GM23338 (cell line): Measurements from ENCODE around the gene SDHD. TPM values are rescaled to one million over a fixed set of nuclear protein-coding genes. Genes with fewer than 3 reads are reported as not detected.

Source experiments
- ATAC-seq: fragments of 200-7000 bp; cut with Tn5 transposase; 3 replicates; pipeline ENCODE4 v1.9.1; 2020
- DNase-seq: peaks from one replicate; pipeline ENCODE4 v3.0.0-alpha.2; 2015; ENCODE audit warnings: low spot score
- H2AFZ ChIP-seq: fragments of 200-600 bp; sonication (generic); 2 replicates; pipeline ENCODE4 v1.8.0; 2016; ENCODE audit warnings: antibody characterized with exemption, mild to moderate bottlenecking, moderate library complexity
- H3F3A ChIP-seq: fragments of 200-600 bp; sonication (generic); replicated peaks from 2 replicates; pipeline ENCODE4 v1.8.0; 2017; ENCODE audit warnings: antibody characterized with exemption, mixed run types, low read depth
- H3K27ac ChIP-seq: fragments of 200-600 bp; sonication (generic); 2 replicates; pipeline ENCODE4 v1.6.1; 2016; ENCODE audit warnings: low read depth
- H3K27me3 ChIP-seq: fragments of 200-600 bp; sonication (generic); 2 replicates; pipeline ENCODE4 v1.8.0; 2016; ENCODE audit warnings: mild to moderate bottlenecking, mixed run types, moderate library complexity; ENCODE audit not compliant: insufficient read depth
- H3K36me3 ChIP-seq: fragments of 200-600 bp; sonication (generic); 2 replicates; pipeline ENCODE4 v1.8.0; 2016; ENCODE audit warnings: mild to moderate bottlenecking; ENCODE audit not compliant: insufficient read depth
- H3K4me1 ChIP-seq: fragments of 200-600 bp; sonication (generic); 2 replicates; pipeline ENCODE4 v1.8.0; 2016; ENCODE audit warnings: mild to moderate bottlenecking, moderate library complexity; ENCODE audit not compliant: insufficient read depth
- H3K4me2 ChIP-seq: fragments of 200-600 bp; sonication (generic); 2 replicates; pipeline ENCODE4 v1.7.1; 2017; ENCODE audit warnings: mixed run types
- H3K4me3 ChIP-seq: fragments of 200-600 bp; sonication (generic); 2 replicates; pipeline ENCODE4 v1.6.1; 2016; ENCODE audit warnings: mixed run types
- H3K79me2 ChIP-seq: fragments of 200-600 bp; sonication (generic); replicated peaks from 2 replicates; pipeline ENCODE4 v1.8.0; 2017; ENCODE audit warnings: mild to moderate bottlenecking; ENCODE audit not compliant: insufficient read depth
- H3K9me2 ChIP-seq: fragments of 200-600 bp; sonication (generic); 2 replicates; pipeline ENCODE4 v1.8.0; 2017; ENCODE audit not compliant: insufficient read depth
- H4K20me1 ChIP-seq: fragments of 200-600 bp; sonication (generic); replicated peaks from 2 replicates; pipeline ENCODE4 v1.8.0; 2017; ENCODE audit warnings: mild to moderate bottlenecking; ENCODE audit not compliant: insufficient read depth
- H3K27ac Mint-ChIP-seq: 2 replicates; pipeline ENCODE4 v1.8.0; 2020; ENCODE audit warnings: inconsistent platforms, mild to moderate bottlenecking, moderate library complexity, mixed read lengths
- H3K27me3 Mint-ChIP-seq: 3 replicates; pipeline ENCODE4 v1.8.0; 2022; ENCODE audit warnings: low read depth, mild to moderate bottlenecking, moderate library complexity, mixed read lengths, inconsistent platforms; ENCODE audit not compliant: insufficient read depth, poor library complexity
- H3K36me3 Mint-ChIP-seq: 3 replicates; pipeline ENCODE4 v1.8.0; 2021; ENCODE audit warnings: low read depth, mild to moderate bottlenecking, inconsistent platforms, moderate library complexity, mixed read lengths
- H3K4me1 Mint-ChIP-seq: 3 replicates; pipeline ENCODE4 v1.8.0; 2020; ENCODE audit warnings: mild to moderate bottlenecking, inconsistent platforms, mixed read lengths
- H3K4me3 Mint-ChIP-seq: 3 replicates; pipeline ENCODE4 v1.8.0; 2021; ENCODE audit warnings: moderate library complexity, mild to moderate bottlenecking, inconsistent platforms, mixed read lengths
- H3K9me3 Mint-ChIP-seq: 3 replicates; pipeline ENCODE4 v1.8.0; 2020; ENCODE audit warnings: moderate library complexity, mild to moderate bottlenecking, inconsistent platforms, mixed read lengths
- CREB1 ChIP-seq: fragments of 250-450 bp; sonication (Bioruptor Pico); IDR thresholded peaks from 2 replicates; pipeline ENCODE4 v1.5.0; 2020; ENCODE audit warnings: low read depth, mild to moderate bottlenecking, moderate library complexity
- CTCF ChIP-seq, 2 experiments: fragments of 200-600 bp in 1 of 2; sonication (generic) in 1 of 2; conservative IDR thresholded peaks; 2 replicates each; pipeline versions ENCODE4 v1.5.1 to v1.6.1; 2016 to 2017; ENCODE audit warnings: antibody characterized with exemption in 2 of 2, low read depth in 2 of 2, mild to moderate bottlenecking in 2 of 2, moderate library complexity in 1 of 2
- EZH2 ChIP-seq: fragments of 200-600 bp; sonication (generic); IDR thresholded peaks from one replicate; pipeline ENCODE4 v1.8.0; 2017; ENCODE audit warnings: antibody characterized with exemption, mild to moderate bottlenecking, low read depth; ENCODE audit not compliant: unreplicated experiment
- EZH2phosphoT487 ChIP-seq: fragments of 200-600 bp; sonication (generic); IDR thresholded peaks from one replicate; pipeline ENCODE4 v1.8.1; 2018; ENCODE audit warnings: antibody characterized with exemption; ENCODE audit not compliant: unreplicated experiment
- JUNB ChIP-seq: IDR thresholded peaks from one replicate; pipeline ENCODE4 v1.6.1; 2016; ENCODE audit warnings: antibody characterized with exemption; ENCODE audit not compliant: unreplicated experiment
- NANOG ChIP-seq: IDR thresholded peaks from 2 replicates; pipeline ENCODE4 v1.6.1; 2016; ENCODE audit warnings: antibody characterized with exemption, borderline replicate concordance
- POLR2AphosphoS5 ChIP-seq: IDR thresholded peaks from 2 replicates; pipeline ENCODE4 v1.6.1; 2016; ENCODE audit warnings: antibody characterized with exemption, low read depth
- REST ChIP-seq: IDR thresholded peaks from one replicate; pipeline ENCODE4 v1.6.1; 2018; ENCODE audit warnings: antibody characterized with exemption; ENCODE audit not compliant: unreplicated experiment
- STAT1 ChIP-seq: IDR thresholded peaks from one replicate; pipeline ENCODE4 v1.6.1; 2016; ENCODE audit warnings: antibody characterized with exemption; ENCODE audit not compliant: unreplicated experiment
- ZNF114 ChIP-seq: fragments of 250-450 bp; sonication (Bioruptor Pico); IDR thresholded peaks from 2 replicates; pipeline ENCODE4 v1.5.0; 2020; ENCODE audit warnings: mild to moderate bottlenecking, moderate library complexity
- ZNF331 ChIP-seq: fragments of 250-450 bp; sonication (Bioruptor Pico); IDR thresholded peaks from 2 replicates; pipeline ENCODE4 v1.5.0; 2020; ENCODE audit warnings: low read depth, mild to moderate bottlenecking, moderate library complexity
- ZNF462 ChIP-seq: fragments of 250-450 bp; sonication (Bioruptor Pico); IDR thresholded peaks from 2 replicates; pipeline ENCODE4 v1.5.0; 2020; ENCODE audit warnings: mild to moderate bottlenecking, moderate library complexity
- polyA plus RNA-seq: library from polyadenylated mRNA; unstranded; fragments of >200 nt; fragmentation: Nextera tagmentation; extraction: Ambion mirVana; gene quantifications from 2 replicates; pipeline ENCODE4 v1.2.1, GENCODE V29; 2016
- total RNA-seq: library from RNA; depleted of rRNA; stranded (reverse); fragments of >200 nt; shearing (Covaris generic); gene quantifications from 2 replicates; pipeline ENCODE4 v1.2.3, GENCODE V29; 2014
- TF ChIP-seq, protein P1 (sequence below): IDR thresholded peaks from 2 replicates; pipeline ENCODE4 v1.6.1; 2016; ENCODE audit warnings: antibody characterized with exemption

The SDHD gene
- total and polyA plus RNA-seq, 2 experiments from 2014 or later, result 157 to 163 TPM

DNA sequence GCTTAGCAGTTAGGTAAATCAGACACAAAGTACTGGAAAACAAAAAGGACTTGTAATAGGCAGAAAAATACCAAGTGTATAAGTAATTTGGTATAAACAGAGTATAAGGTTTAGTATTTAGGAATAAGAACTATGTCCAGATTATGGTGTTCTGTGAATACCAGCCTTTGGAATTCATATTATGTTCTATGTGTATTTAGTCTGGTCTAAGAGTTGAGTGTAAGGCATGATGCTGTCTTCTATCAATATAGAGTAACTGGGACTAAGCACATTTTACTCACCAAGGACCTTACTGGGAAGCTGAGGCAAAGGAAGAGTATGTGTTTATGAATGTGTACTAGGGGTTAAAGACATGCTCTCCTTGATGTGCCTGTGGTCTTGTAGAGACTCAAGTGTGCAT lies 9.5 kb downstream of the SDHD start:
- no peak overlapping the region for H2AFZ ChIP-seq
- DNase-seq, result no peak
- H3K36me3 ChIP-seq, result peaks cover 22% of the 10 kb centered on the region
- no peak overlapping the region for H3K4me2 ChIP-seq
- H3K9me3 Mint-ChIP-seq, result no peaks in the 10 kb centered on the region; the same call in 2 of the 3 replicates
- ATAC-seq, result no peak
- no peak overlapping the region for H3K27ac ChIP-seq
- H4K20me1 ChIP-seq, result no peaks in the 10 kb centered on the region; the same call in none of the 2 replicates
- H3K27ac Mint-ChIP-seq, result no peak overlapping the region
- H3F3A ChIP-seq, result no peaks in the 10 kb centered on the region
- no peaks in the 10 kb centered on the region for H3K27me3 ChIP-seq
- no peak overlapping the region for H3K4me3 Mint-ChIP-seq
- H3K4me1 ChIP-seq, result no peaks in the 10 kb centered on the region
- peaks cover 29% of the 10 kb centered on the region for H3K36me3 Mint-ChIP-seq
- H3K4me3 ChIP-seq, result no peak overlapping the region
- H3K9me2 ChIP-seq, result no peaks in the 10 kb centered on the region
- H3K79me2 ChIP-seq, result no peaks in the 10 kb centered on the region
- TF ChIP-seq CTCF (conservative IDR thresholded peaks at IDR 0.05; ENCODE audit: low read depth in 2 of 2) (no peak), REST (no peak), ZNF331 (no peak), CREB1 (CRISPR knock-in tag) (no peak), ZNF462 (CRISPR knock-in tag) (no peak), STAT1 (no peak), ZNF114 (CRISPR knock-in tag) (no peak), POLR2AphosphoS5 (no peak), EZH2phosphoT487 (no peak), NANOG (no peak), JUNB (no peak), EZH2 (no peak)
- TF ChIP-seq, protein P1, sequence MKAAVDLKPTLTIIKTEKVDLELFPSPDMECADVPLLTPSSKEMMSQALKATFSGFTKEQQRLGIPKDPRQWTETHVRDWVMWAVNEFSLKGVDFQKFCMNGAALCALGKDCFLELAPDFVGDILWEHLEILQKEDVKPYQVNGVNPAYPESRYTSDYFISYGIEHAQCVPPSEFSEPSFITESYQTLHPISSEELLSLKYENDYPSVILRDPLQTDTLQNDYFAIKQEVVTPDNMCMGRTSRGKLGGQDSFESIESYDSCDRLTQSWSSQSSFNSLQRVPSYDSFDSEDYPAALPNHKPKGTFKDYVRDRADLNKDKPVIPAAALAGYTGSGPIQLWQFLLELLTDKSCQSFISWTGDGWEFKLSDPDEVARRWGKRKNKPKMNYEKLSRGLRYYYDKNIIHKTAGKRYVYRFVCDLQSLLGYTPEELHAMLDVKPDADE, result no peak
- H3K4me1 Mint-ChIP-seq, result no peaks in the 10 kb centered on the region
- peaks cover 2% of the 10 kb centered on the region for H3K27me3 Mint-ChIP-seq
